GM18951 (cell line): ENCODE results near the gene PLA2G2F.

ENCODE experiments used
- POLR2A ChIP-seq: IDR thresholded peaks from 4 replicates; pipeline ENCODE4 v1.6.1; 2011; ENCODE audit warnings: mild to moderate bottlenecking; ENCODE audit not compliant: insufficient read length, insufficient read depth; ENCODE audit errors: extremely low read depth
- in situ Hi-C: fragments of 300-500 bp; cut with MboI; formaldehyde crosslinking; loops from one replicate; pipeline ENCODE4 v1.12.0; 2022; ENCODE audit warnings: low sequenced_read_pairs, mixed read lengths, inconsistent platforms; ENCODE audit not compliant: unreplicated experiment

The PLA2G2F gene

GRCh38 chr1:20153000-20153418 lies 13.9 kb downstream of the PLA2G2F start:
- in situ Hi-C loops, result loop anchor here (25.0 kb wide), 1 partner anchor 241 kb away; the partner anchor contains the start of gene PLA2G2E
- TF ChIP-seq POLR2A, result no peak

- no peak for TF ChIP-seq POLR2A
- in situ Hi-C loops, result loop anchor here (25.0 kb wide), 1 partner anchor 242 kb away; the partner anchor contains the start of gene PLA2G2E
Observed at GRCh38 chr1:20154301-20154831, 15.2 kb downstream of the PLA2G2F start.

GRCh38 chr1:20158358-20159070 lies 19.4 kb downstream of the PLA2G2F start:
- TF ChIP-seq POLR2A, result no peak
- in situ Hi-C loops, result loop anchor here (25.0 kb wide), 1 partner anchor 246 kb away; the partner anchor contains the start of gene PLA2G2E

GRCh38 chr1:20160034-20160433 lies 20.9 kb downstream of the PLA2G2F start:
- no peak for TF ChIP-seq POLR2A
- in situ Hi-C loops, result loop anchor here (25.0 kb wide), 1 partner anchor 248 kb away; the partner anchor contains the start of gene PLA2G2E

DNA sequence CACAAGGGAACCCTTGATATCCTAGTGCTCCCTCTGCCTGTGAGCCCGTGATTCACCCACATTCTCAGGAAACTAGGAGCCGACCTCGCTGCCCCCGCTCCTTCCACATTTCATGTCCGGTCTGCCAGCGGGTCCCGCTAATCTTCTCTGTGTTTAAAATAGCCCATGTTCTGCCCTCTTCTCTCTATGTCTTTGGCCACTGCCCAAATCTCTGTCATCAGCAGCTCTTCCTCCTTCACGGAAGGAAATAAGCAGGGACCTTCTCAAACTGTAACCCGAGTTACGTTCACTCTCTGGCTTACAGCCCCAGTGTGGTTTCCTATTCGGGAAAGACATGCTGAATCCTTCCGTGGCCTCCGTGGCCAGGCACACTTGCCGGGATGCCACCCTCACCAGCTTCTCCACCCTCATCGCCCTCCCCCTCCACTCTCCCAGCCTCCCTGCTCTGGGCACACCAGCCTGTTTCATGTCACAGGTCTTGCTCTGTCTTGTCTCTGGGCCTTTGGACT lies 25.6 kb downstream of the PLA2G2F start:
- TF ChIP-seq POLR2A, result no peak
- in situ Hi-C loops, result loop anchor here (25.0 kb wide), 1 partner anchor 252 kb away; the partner anchor contains the start of gene PLA2G2E

DNA sequence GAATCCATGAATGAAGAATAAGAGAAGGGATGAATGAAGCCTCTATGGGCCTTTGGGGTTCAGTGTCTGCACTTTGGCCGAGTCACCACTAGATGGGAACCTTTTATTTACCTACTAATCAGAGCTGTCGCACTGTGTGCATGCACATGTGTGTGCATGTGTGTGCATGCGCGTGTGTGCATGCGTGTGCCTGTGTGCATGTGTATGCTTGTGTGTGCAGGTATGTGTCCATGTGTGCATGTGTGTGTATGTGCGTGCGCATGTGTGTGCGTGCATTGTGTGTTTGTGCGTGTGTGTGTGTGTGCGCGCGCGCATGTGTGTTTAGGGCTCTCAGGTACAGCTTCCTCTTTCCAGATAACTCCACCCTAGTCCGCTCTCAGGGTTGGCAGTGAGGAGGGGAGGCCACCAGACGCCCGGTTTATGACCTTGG lies 26.4 kb downstream of the PLA2G2F start:
- in situ Hi-C loops, result loop anchor here (25.0 kb wide), 1 partner anchor 253 kb away; the partner anchor contains the start of gene PLA2G2E
- TF ChIP-seq POLR2A, result no peak

GRCh38 chr1:20166051-20166450 lies 26.9 kb downstream of the PLA2G2F start:
- in situ Hi-C loops, result loop anchor here (25.0 kb wide), 1 partner anchor 254 kb away; the partner anchor contains the start of gene PLA2G2E

DNA sequence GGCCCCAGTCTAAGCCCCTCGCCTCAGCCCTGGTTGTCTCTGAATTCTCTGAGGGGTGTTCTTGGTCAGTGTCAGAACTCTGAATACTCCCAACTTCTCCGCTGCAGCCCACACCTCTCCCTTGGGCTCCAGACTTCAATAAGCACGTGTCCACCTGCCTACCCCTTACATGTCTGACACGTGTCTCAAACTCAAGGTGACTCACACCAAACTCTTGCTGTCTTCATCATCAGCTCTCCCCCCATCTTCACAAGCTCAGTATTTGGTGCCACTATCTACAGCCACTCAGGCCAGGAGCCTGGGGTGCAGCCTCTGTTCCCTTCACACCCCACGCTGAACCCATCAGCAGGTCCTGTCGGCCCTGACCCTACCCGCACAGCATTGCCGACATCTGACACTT lies 28.0 kb downstream of the PLA2G2F start:
- in situ Hi-C loops, result loop anchor here (25.0 kb wide), 1 partner anchor 255 kb away; the partner anchor contains the start of gene PLA2G2E
- TF ChIP-seq POLR2A, result no peak

More at GRCh38 chr1:20166051-20166450, 26.9 kb downstream of the PLA2G2F start:
- TF ChIP-seq POLR2A, result no peak

DNA sequence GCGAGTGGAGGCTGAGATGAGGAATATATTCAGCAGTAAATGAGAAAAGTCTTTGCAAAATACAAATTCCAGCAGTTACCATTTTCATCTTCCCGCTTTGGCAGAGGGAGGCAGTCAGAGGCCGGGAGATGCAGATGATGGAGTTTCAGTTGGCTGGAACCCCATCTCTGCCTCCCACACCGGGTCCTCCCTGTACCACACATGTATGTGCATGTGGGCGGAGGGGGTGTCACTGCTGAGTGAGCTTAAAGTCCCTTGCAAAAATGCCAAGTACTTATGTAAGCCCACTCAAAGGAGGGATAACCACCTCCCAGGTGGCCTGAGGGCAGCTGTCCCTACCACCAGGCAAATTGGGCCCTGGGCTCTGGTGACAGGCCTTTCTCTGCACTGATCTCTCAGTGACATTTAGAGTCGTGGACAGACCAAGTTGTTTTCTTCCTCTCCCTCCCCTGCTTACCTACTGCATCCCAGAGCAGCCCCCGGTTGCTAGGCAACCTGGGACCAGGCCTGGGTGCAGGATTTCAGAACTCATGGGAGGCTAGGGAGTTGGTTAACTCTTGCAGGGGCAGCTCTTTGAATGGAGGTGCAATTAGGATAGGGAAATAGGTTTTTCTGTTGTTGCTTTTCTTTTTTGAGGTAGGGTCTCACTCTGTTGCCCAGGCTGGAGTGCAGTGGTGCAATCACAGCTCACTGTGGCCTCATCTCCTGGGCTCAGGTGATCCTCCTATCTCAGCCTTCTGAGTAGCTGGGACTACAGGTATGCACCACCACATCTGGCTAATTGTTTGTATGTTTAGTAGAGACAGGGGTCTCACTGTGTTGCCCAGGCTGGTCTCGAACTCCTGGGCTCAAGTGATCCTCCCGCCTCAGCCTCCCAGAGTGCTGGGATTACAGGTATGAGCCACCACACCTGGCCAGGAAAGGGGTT lies 29.7 kb downstream of the PLA2G2F start:
- in situ Hi-C loops, result loop anchor here (25.0 kb wide), 1 partner anchor 257 kb away; the partner anchor contains the start of gene PLA2G2E
- TF ChIP-seq POLR2A, result no peak

- in situ Hi-C loops, result loop anchor here (25.0 kb wide), 1 partner anchor 258 kb away; the partner anchor contains the start of gene PLA2G2E
- TF ChIP-seq POLR2A, result no peak
Observed at GRCh38 chr1:20169932-20170331, 30.8 kb downstream of the PLA2G2F start.

DNA sequence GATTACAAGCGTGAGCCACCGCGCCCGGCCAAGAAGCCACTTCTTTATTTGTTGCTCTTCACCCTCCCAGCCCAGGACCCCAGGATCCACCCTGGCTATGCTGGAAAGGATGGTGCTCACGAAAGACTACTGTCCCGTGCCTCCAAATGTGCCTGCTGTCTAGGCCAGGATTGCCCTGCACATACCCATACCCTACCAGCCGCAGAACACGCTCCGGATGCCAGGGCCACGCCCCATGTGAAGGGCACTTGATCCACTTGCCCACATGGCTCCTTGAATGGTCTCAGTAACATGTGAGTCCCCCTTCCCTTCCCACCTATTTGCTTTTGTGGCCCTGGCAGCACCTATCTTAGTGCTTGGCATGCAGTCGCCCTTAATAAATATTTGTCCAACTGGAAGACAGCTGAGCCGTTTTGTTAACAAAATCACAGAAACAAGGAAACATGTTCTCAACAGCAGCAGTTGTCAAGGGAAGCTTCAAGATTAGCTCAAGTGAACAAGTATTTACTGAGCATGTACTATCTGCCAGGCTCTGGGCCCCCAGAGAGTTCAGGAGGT lies 33.0 kb downstream of the PLA2G2F start:
- in situ Hi-C loops, result loop anchor here (25.0 kb wide), 1 partner anchor 260 kb away; the partner anchor contains the start of gene PLA2G2E
- TF ChIP-seq POLR2A, result no peak
